ENCODE results near the gene RNU1-3.
"Not testable (repeated sequence)": the region's sequence is repeated elsewhere in the genome, so short reads cannot be mapped to it uniquely, and the experiment has no call there.

RNU1-3 gene

DNA sequence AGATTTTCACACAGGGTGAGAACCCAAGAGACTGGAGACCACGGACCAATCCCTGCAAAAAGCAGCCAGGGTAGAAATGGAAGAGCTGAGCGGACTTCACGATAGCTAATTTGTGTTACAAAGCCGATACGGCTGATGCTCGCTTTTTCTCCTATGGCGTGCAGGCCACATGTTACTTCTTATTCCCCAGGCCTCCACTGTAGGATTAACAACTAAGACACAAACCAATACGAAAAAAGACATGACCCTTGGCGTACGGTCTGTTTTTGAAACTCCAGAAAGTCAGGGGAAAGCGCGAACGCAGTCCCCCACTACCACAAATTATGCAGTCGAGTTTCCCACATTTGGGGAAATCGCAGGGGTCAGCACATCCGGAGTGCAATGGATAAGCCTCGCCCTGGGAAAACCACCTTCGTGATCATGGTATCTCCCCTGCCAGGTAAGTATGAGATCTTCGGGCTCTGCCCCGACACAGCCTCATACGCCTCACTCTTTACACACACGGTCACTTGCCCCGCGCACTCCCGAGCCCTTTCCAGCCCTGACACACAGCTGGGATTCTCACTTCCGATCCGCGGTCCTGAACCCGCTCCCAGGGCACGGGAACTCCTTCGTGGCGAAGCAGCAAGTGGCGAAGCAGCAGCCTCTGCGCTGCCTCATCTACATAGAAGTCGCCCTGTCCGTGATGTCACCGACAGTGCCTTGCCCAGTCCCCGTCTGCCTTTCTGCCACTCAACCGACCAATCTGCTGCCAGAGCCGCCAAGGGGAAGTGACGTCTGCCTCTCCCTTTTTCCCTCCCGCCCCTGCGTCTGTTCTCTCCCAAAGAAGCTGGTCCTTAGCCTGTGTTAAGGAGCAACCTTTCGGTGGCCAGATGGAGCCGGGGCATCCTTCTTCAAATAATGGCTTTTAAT is at the start of gene RNU1-3:
RNU1-3 (minus strand) TSS at position 447 of the 912 bp plus-strand sequence.
- not testable (repeated sequence) for DNase-seq

DNA sequence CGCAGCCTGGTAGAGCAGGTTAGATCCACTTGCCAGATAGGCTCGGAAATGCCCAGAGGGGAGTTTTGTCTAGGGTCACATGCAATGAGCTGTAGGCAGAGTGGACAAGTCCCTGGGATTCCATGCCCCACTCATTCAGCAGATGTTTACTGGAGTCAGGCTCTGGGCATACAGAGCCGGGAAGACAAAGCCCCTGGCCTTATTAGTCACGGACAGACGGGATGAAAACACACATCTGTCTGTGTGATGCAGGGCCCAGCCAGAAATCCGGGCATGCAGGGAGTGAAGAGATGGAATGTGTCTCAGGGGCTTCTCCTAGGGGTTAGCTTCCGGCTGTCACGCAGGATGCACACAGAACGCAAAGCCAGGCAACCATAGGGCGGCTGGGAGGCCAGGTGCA is 46.7 kb upstream of the RNU1-3 start:
- DNase-seq = not testable (repeated sequence)

DNA sequence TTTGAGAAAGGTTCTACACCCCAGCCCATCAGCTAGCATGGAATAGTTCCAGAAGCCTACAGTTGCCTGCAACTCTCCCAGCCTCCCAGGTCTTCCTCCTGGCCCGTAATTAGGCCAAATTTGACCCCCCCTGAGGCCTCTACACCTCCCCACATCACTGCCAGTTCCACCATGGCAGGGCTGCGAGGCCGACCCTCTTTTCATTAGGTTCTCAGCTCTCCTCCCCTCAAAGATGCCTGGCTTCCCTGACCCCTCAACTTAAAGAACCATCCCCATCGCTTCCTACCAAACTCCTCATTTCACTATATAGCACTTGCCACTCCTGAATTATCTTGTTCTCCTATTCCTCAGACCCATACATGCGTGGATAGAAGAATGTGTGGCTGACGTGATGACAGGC is 46.2 kb upstream of the RNU1-3 start:
- DNase-seq = not testable (repeated sequence)

DNA sequence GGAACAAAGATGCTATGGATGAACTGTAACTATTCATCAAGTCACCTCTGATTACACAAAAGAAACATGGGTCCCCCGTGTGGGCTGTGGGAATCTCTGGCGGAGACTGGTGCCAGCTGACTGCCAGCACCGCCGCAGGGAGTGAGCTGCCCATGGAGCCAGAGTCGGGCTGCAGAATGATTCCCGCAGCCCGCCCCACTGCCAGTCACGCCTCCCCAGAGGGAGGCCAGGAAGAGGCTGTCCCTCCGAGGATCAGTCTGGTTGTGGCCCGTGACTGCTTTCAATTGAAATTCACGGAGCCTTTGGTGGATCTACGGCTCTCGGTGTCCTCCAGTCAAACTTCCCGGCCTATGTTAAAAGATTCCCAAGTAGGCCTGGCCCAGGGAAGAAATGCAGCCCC is 45.8 kb upstream of the RNU1-3 start:
- not testable (repeated sequence) for DNase-seq

DNA sequence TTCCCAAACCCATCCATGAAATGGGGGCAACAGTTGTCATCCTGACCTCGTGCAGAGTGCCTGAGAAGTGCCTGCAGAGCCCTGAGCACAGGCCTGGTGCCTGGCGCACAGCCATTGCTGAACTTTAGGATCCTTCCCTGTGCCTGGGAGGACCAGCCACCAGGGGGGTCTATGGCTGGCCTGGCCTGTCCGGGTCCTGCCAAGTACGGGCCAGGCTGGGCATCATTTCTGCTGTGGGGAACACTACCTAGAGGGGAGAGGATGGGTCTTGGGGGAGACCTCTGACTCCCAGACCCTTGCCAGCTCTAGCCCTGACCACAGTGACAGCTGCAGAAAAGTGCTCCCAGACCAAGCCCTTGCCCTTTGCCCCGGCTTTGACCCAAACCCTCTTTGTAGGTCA is 45.4 kb upstream of the RNU1-3 start:
- DNase-seq = not testable (repeated sequence)

DNA sequence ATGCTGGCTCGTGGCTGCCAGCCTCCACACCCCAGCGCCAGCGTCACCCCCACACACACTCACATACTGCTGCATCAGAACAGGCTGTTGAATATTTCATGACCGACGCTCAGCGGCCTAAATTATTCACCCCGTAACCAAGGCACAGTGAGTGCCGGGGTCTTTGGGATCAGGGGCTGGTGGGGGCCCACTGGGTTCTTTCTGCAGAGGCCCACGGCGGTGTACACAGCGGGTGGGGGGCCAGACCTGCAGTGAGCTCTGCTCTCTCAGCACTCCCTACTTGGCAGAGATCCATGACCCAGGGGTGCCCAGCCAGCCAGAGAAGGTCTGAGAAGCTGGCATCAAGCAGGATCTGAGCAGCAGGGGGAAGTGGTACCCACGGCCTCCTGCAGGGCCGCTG is 43.9 kb upstream of the RNU1-3 start:
- not testable (repeated sequence) for DNase-seq

DNA sequence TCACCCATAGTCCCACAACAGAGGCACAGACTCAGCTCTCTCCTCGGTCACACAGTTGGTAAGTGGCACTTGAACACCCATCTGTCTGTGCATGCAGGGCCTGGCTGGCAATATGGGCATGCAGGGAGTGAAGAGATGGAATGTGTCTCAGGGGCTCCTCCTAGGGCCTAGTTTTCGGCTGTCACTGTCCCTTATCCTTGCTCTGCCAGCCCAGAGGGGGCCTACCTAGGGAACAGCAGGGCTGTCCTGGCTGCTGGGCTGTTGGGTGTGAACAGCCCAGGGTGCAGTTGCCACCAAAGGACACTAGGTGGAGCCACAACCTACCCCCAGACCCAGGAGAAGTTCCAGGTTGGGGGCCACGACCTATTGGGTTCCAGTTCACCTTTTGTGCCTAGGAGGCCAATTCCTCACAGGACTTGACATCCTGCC is 42.9 kb upstream of the RNU1-3 start:
- DNase-seq = not testable (repeated sequence)

DNA sequence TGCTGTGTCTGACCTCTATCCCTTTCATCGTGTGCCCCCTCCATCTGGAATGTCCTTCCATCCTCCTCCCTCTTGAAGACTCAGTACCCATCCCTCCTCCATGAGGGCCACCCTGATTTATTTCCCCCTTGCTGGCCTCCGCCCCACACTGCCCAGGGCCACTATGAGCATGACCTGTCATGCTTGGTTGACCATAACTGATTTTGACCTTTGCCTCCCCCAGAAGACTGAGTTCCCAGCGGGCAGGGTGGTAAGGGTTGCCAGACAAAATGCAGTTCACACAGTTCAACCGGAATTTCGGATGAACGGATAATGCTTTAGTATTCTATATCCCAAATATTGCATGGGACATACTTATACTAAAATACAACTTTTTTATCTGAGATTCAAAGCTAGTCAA is 42.0 kb upstream of the RNU1-3 start:
- not testable (repeated sequence) for DNase-seq

DNA sequence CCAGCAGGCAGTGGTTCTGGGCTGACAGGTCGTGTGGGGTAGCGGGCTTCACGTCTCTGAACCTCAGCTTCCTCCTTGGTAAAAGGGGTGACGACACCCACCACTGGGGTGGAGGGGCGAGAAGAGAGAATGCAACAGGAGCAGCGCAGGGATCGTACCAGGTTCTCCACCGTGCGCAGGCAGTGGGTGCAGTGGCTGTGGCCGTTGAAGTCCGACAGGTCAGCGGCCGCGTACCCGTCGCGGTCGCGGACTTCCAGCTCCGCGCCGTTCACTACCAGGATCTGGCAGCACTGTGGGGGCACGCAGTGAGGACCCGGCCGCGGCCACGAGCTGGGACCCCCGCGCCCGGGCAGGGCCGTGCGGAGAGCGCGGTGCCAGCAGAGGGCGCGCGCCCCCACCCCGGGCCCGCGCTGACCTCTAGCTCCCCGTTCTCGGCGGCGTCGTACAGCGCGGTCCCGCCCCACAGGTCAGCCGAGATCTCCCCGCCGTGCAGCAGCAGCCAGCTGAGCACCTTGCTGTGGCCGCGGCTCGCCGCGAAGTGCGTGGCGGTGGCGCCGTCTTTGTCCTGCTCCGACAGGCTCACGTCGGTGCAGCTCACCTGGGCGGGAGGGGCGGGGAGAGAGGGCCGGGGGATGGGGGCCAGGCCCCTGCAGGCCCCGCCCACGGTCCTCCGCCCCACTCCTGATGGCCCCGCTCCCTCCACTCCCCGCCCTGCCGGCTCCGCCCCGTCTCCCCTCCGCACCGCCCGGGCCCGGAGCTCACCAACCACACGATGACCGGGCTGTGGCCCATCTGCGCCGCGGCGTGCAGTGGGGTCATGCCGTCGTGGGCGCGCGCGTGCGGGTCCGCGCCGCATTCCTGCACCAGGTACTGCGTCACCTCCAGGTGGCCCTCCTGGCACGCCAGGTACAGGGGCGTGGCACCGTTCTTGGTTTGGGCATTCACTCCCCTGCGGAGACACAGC is 40.7 kb upstream of the RNU1-3 start:
- not testable (repeated sequence) for DNase-seq

DNA sequence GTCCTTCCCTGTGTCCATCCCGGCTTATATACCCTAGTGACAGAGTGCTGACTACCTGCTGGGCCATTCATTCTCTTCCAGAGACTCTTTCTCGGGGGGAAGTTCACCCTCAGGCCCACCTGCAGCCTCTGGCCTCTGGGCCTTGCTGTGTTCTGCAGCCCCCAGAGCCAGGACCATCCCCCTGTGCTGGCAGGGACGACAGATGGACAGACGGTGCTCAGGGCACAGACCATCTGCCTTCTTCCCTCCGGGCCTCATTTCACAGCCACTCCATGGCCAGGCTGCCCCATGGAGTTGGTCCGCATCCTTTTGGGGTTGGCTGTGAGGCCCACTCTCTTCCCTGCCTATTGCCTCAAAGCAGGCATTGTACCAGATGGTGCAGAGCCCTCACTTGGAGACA is 39.6 kb upstream of the RNU1-3 start:
- not testable (repeated sequence) for DNase-seq

DNA sequence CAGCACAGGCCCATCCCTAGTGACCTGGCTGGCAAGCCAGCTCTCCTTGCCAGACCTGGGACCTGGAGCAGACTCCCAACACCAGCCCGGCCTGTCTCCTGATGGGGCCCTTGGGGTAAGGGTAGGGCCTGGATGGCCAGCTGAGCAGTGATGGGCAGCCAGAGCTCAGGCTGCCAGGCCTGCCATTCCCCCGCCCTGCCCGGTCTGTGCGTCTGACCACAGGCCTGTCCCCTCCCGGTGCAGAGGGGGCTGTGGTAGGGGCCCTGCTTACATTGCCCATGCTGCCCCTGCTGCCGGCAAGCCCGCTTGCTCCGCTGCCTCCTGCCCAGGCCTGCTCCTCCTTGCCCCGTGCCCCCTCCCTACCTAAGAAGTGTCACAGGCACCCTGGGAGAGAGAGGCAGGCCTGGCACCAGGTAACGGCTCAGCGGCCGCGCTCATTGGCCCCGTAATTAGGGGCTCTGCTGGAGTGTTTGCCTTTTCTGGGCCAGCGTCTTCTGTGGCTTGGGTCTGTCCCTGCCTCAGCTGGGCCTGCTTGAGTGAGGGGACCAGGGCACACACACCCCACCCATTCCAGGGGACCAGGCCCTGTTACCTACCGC is 37.9 kb upstream of the RNU1-3 start:
- DNase-seq = not testable (repeated sequence)

DNA sequence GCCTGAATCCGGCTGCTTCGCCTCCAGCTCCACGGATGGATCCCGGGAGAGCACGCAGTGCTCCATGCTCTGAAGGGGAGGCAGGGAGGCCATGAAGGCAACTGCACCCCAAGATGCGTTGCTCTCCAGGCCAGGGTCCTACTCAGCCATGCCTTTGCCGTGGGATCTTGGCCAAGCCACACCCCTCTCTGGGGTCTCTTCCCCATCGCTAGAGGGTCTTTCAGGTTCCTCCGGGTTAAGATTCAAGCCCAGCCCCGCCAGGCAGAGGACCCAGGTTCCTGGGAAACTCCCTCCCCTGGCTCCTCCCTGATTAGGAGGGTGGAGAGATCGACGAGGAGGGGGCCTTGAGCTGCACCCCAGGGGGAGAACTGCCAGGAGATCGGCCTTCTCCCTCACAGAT is 37.3 kb upstream of the RNU1-3 start:
- not testable (repeated sequence) for DNase-seq

DNA sequence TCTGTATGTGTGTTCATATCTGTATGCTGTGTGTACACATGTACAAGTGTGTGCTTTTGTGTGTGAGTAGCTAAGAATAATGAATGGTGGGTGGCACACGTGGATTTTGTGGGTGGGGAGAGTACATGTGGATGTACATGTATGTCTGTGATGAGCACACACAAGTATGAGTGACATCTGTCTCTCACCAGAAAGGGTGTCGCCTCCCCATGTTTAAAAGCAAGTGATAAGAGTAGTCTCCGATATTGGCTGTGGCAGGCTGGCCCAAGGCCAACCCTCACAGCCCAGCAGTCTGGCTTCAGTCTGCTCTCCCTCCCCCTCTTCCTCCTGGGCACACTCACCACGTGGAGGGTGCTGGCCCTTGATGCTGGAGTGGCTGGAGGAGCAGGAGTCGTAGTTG is 36.9 kb upstream of the RNU1-3 start:
- not testable (repeated sequence) for DNase-seq

DNA sequence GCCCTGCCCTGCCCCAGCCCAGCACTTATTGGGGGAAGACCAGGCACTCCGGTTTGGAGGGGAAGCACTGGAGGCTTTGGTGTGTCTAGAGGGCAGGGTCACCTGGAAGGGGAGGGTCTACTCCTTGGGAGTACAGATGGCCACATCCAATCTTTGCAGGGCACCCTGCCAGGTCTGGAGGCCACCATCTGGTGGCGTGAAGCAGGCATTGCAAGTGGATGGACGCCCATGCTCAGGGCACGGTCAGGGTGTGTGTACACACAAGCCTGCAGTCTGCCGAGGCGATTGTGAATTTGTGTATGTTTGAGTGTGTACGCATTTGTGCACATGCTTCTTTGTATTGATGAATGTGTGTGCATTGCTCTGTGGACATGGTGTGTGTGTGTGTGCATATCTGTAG is 36.4 kb upstream of the RNU1-3 start:
- DNase-seq = not testable (repeated sequence)

DNA sequence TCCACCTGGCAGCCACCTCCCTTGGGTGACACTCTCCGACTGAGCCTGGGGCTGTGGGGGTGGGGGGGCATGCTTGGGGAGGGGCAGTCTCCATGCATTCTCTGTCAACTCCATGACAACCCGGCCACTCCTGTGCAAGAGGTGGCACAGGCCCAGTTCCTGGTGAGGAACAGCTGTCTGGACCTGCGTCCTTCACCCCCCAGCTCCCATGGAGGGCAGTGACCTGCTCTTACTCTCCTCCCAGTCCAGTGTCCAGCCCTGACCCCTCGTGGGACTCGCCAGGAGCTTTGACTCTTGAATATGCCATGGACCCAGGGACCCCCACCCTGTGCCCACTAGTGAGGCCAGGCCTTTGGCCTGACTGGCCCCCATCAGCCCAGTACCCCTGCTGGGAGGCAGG is 35.5 kb upstream of the RNU1-3 start:
- DNase-seq = not testable (repeated sequence)

DNA sequence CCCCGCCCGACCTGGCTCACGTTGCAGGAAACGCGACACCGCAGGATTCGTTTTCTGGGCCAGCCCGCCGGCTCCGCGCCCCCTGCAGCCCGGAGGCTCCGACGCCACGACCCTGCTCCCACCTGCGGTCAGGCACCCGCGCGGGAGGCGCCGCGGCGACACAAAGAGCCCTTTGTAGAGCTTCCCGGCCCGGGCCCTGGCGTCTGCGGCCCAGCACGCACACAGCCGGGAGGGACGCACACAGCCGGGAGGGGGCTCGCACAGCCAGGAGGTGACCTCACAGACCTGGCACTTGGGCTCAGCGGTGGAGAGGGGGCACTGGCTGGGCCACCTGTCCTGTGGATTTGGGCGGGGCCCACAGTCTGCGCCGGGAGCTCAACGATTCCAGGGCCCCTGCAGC is 34.4 kb upstream of the RNU1-3 start:
- not testable (repeated sequence) for DNase-seq

DNA sequence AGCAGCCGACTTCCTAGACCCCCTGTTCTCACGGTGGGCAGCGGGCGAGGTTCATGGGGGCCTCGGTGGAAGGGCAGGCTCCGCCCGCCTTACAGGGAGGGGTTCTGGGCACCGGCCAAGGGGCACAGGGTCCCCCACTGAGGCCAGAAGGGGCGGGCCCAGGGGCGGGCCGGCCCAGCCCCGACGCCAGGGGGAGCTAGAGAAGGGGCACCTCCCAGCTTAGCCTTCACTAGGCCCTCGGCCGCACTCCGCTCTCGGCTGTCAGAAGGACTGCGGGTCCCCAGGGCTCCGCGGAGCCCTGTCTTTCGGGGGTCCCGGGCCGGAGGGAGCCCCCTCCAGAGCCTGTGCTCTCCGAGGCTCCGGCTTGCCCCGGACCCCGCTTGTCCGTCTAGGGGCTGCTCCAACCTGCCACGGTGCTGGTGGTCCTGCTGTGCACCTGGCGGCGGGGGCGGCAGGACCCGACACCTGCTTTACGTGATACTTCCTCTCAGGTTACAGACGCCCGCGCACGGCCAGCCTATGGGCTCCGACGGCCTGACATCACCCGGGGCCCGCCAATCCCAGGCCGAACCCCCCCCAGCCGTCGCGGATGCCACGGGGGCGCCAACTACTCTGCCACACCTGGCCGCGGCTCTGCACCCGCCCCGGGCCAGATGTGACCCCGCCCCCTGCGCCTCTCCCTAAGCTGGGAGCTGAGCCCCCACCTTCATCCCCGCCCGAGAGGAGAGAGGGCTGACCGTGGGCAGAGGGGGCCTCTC is 33.6 kb upstream of the RNU1-3 start:
- DNase-seq = not testable (repeated sequence)

DNA sequence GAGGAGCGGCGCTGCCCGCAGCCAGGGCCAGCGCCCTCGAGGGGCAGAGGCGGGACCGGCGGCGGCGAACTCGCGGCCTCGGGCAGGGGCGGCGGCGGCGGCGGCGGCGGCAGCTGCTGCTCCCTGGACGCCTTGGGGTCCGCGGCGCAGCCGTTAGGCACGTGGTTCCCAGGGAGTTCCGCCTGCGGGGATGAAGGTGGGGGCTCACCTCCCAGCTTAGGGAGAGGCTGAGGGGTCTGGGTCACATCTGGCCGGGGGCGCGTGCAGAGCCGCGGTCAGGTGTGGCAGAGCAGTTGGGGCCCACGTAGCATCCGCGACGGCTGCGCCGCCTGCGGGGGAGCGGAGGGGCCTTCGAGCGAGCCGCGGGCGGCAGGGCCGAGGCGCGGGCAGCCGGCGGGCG is 32.7 kb upstream of the RNU1-3 start:
- not testable (repeated sequence) for DNase-seq

DNA sequence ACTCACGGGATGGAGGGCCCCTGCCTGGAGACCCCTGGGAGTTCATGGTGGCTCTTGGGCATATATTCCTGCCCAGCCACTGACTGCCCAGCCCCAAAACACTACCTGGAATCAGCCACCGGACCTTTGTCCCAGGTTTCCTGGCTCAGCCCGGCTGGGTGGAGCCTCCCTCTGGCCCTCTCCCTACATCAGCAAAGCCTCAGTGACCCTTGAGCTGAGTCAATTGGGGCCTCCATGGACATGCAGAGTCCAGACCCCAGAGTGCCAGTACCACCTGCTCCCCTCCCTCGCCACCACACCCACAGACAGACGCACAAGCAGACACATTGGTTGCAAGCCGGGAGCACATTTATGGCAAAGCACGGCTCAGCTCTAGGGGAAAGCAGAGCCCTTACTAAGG is 30.4 kb upstream of the RNU1-3 start:
- DNase-seq = not testable (repeated sequence)

DNA sequence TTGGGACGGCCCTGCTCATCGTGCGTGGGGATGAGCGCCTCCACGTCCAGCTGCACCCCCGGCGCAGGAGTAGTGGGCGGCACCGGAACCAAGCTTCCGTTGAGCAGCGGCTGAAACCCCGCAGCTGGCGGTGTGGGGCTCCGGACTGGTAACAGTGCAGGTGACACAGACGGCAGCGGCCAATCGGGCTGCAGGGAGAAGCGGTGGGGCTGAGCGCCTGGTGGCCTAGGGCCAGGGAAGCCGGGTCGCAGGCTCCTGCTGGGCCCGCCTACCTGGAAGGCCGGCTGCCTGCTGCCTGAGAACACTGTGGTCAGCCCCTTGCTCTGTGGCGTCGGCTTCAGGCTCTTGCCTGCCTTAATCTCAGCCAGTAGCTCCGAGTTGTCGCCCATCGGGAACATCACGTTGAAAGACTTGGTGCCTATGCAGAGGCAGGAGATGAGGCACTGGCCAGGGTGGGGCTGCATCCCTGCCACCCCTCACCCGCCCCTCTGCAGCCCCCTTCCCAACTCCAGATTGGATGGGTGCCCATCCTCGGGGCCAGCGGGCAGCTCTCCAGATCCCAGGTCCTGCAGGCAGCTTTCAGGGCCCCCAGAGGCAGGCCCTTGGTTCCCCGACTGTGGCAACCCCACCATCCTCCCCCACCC is 29.9 kb upstream of the RNU1-3 start:
- DNase-seq = not testable (repeated sequence)

DNA sequence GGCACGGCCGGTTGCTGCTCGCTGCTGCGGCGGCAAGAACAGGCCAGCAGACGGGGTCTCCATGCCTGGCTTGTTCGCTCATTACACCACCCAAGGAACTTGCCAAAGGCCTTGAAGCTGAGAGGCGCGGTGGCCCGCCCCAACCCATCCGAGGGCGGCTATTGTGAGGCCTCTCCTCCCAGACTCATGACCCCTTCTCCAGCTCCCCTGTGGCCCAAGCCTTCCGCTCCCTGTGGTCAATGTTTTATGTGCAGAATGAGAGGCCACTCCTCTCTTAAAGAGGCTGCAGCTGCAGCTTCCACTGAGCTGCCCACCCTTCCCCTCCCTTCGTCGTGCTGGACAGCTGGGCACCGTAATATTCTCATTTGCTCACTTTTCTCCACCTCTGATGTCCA is 27.6 kb upstream of the RNU1-3 start:
- not testable (repeated sequence) for DNase-seq

All from activated CD4-positive, alpha-beta T cell treated with anti-CD3 and anti-CD28 coated beads for 1 hour (primary cell).